Type B pancreatic cell (in vitro differentiated cells): ENCODE measurements around the gene RGMB. TPM values are rescaled to one million over a fixed set of nuclear protein-coding genes. Genes with fewer than 3 reads are reported as not detected.
A peak's percentile ranks its signal among the peaks of the same experiment; 100 is the strongest.
"Not testable (repeated sequence)": the region's sequence is repeated elsewhere in the genome, so short reads cannot be mapped to it uniquely, and the experiment has no call there.

Source experiments
- DNase-seq: peaks from one replicate; pipeline ENCODE4 v3.0.0; 2021; ENCODE audit warnings: mixed read lengths; ENCODE audit not compliant: unreplicated experiment; ENCODE audit errors: extremely low spot score
- H3K27ac Mint-ChIP-seq: 2 replicates; pipeline ENCODE4 v1.8.0; 2021; ENCODE audit warnings: mild to moderate bottlenecking, mixed read lengths
- H3K27me3 Mint-ChIP-seq: 2 replicates; pipeline ENCODE4 v1.8.0; 2021; ENCODE audit warnings: mixed read lengths
- H3K36me3 Mint-ChIP-seq: 2 replicates; pipeline ENCODE4 v1.8.0; 2021; ENCODE audit warnings: mixed read lengths
- H3K4me1 Mint-ChIP-seq: one replicate; pipeline ENCODE4 v1.8.0; 2021; ENCODE audit warnings: mixed read lengths; ENCODE audit not compliant: unreplicated experiment
- H3K4me3 Mint-ChIP-seq: 2 replicates; pipeline ENCODE4 v1.8.0; 2021; ENCODE audit warnings: mild to moderate bottlenecking, mixed read lengths
- H3K9me3 Mint-ChIP-seq: 2 replicates; pipeline ENCODE4 v1.8.0; 2021; ENCODE audit warnings: mixed read lengths
- CTCF ChIP-seq: fragments of 200-600 bp; sonication (generic); conservative IDR thresholded peaks from 2 replicates; pipeline ENCODE4 v1.5.0; 2021; ENCODE audit warnings: antibody characterized with exemption, mild to moderate bottlenecking
- total RNA-seq: library from RNA; stranded (reverse); gene quantifications from 2 replicates; pipeline ENCODE4 v1.2.1, GENCODE V29; 2021; ENCODE audit warnings: low replicate concordance

RGMB gene
- total RNA-seq, 1 donor from 2014 or later, result 36.5 TPM

- no peaks in the 10 kb centered on the region for H3K4me1 Mint-ChIP-seq
- peak; percentile 64 for TF ChIP-seq CTCF
These were observed 22.8 kb upstream of the RGMB start for GRCh38 chr5:98750693-98751092.

GRCh38 chr5:98752331-98752730, 21.1 kb upstream of the RGMB start:
- H3K27ac Mint-ChIP-seq, H3K4me1 Mint-ChIP-seq, DNase-seq, H3K36me3 Mint-ChIP-seq, H3K4me3 Mint-ChIP-seq, H3K9me3 Mint-ChIP-seq, H3K27me3 Mint-ChIP-seq: not testable (repeated sequence)

More at GRCh38 chr5:98750693-98751092, 22.8 kb upstream of the RGMB start:
- Mint-ChIP-seq H3K9me3 (no peaks in the 10 kb centered on the region), H3K27me3 (peaks cover 6% of the 10 kb centered on the region), H3K36me3 (no peaks in the 10 kb centered on the region), H3K4me3 (no peak overlapping the region), H3K27ac (no peak overlapping the region)
- DNase-seq, result no peak

- not testable (repeated sequence) for H3K4me3 Mint-ChIP-seq, H3K9me3 Mint-ChIP-seq, DNase-seq, H3K27ac Mint-ChIP-seq, H3K4me1 Mint-ChIP-seq, H3K27me3 Mint-ChIP-seq, H3K36me3 Mint-ChIP-seq
These were observed 20.7 kb upstream of the RGMB start for GRCh38 chr5:98752801-98753200.

- H3K27me3 Mint-ChIP-seq, result peaks cover 3% of the 10 kb centered on the region
- DNase-seq, result no peak
- no peaks in the 10 kb centered on the region for H3K4me1 Mint-ChIP-seq
- TF ChIP-seq CTCF, result no peak
- H3K4me3 Mint-ChIP-seq, result no peak overlapping the region
- H3K9me3 Mint-ChIP-seq, result peaks cover 8% of the 10 kb centered on the region
- H3K27ac Mint-ChIP-seq, result no peak overlapping the region
- H3K36me3 Mint-ChIP-seq, result no peaks in the 10 kb centered on the region
These were observed 20.0 kb upstream of the RGMB start for GRCh38 chr5:98753507-98753906.

GRCh38 chr5:98755406-98755805, 18.1 kb upstream of the RGMB start:
- Mint-ChIP-seq H3K36me3 (no peaks in the 10 kb centered on the region), H3K27me3 (peaks cover 3% of the 10 kb centered on the region), H3K27ac (no peak overlapping the region), H3K4me1 (no peaks in the 10 kb centered on the region), H3K4me3 (no peak overlapping the region), H3K9me3 (peaks cover 8% of the 10 kb centered on the region)
- no peak for DNase-seq
- no peak for TF ChIP-seq CTCF

- Mint-ChIP-seq H3K9me3 (peaks cover 8% of the 10 kb centered on the region), H3K27ac (no peak overlapping the region), H3K36me3 (no peaks in the 10 kb centered on the region), H3K4me1 (no peaks in the 10 kb centered on the region), H3K27me3 (no peaks in the 10 kb centered on the region), H3K4me3 (no peak overlapping the region)
- DNase-seq, result no peak
- TF ChIP-seq CTCF, result no peak
These were observed 15.5 kb upstream of the RGMB start for GRCh38 chr5:98757978-98758377.

- H3K27me3 Mint-ChIP-seq, result peaks cover 9% of the 10 kb centered on the region
- H3K4me3 Mint-ChIP-seq, result no peak overlapping the region
- H3K27ac Mint-ChIP-seq, result no peak overlapping the region
- no peaks in the 10 kb centered on the region for H3K9me3 Mint-ChIP-seq
- DNase-seq, result no peak
- no peaks in the 10 kb centered on the region for H3K4me1 Mint-ChIP-seq
- no peak for TF ChIP-seq CTCF
- H3K36me3 Mint-ChIP-seq, result no peaks in the 10 kb centered on the region
These were observed 10.3 kb upstream of the RGMB start for GRCh38 chr5:98763001-98763630.
